OCI-LY7 (cell line): ENCODE results near the gene LTV1. TPM values are rescaled to one million over a fixed set of nuclear protein-coding genes. Genes with fewer than 3 reads are reported as not detected.
"Not testable (repeated sequence)": the region's sequence is repeated elsewhere in the genome, so short reads cannot be mapped to it uniquely, and the experiment has no call there.

Source experiments
- BruUV-seq: library from RNA; stranded (reverse); fragments of 400-500 nt; replicated peaks from 2 replicates; lab custom pipeline; 2021; lab: Mats Ljungman, UMichigan
- CTCF ChIA-PET: fragments of 300-600 bp; sonication (Branson Sonifier 250); formaldehyde crosslinking; loops from one replicate; lab custom pipeline; 2022; ENCODE audit warnings: antibody characterized with exemption; ENCODE audit not compliant: unreplicated experiment; lab: Charles Lee
- POLR2A ChIA-PET: fragments of 300-600 bp; sonication (Branson Sonifier 250); formaldehyde crosslinking; loops from one replicate; lab custom pipeline; 2022; ENCODE audit warnings: antibody characterized with exemption; lab: Charles Lee
- DNase-seq: peaks from one replicate; pipeline ENCODE4 v3.0.0-alpha.2; 2015; ENCODE audit warnings: low spot score
- H2AFZ ChIP-seq: fragments of 200-600 bp; sonication (generic), shearing (Covaris generic); 2 replicates; pipeline ENCODE4 v1.6.1; 2014; ENCODE audit warnings: mild to moderate bottlenecking, antibody characterized with exemption, low read length, moderate library complexity
- H3K27ac ChIP-seq: fragments of 200-600 bp; sonication (generic); 2 replicates; pipeline ENCODE4 v1.5.1; 2014; ENCODE audit warnings: mixed run types, low read depth, mild to moderate bottlenecking, moderate library complexity, low read length, inconsistent platforms; ENCODE audit not compliant: poor library complexity, severe bottlenecking
- H3K36me3 ChIP-seq: fragments of 200-600 bp; sonication (generic); 2 replicates; pipeline ENCODE4 v1.6.1; 2014; ENCODE audit warnings: mild to moderate bottlenecking, antibody characterized with exemption, low read length, moderate library complexity, mixed read lengths; ENCODE audit not compliant: insufficient read depth
- H3K4me1 ChIP-seq: fragments of 200-600 bp; sonication (generic); 2 replicates; pipeline ENCODE4 v1.5.1; 2014; ENCODE audit warnings: mild to moderate bottlenecking, low read length; ENCODE audit not compliant: insufficient read depth, poor library complexity, severe bottlenecking
- H3K4me2 ChIP-seq: fragments of 200-600 bp; sonication (generic); 2 replicates; pipeline ENCODE4 v1.6.1; 2014; ENCODE audit warnings: mild to moderate bottlenecking, low read length
- H3K4me3 ChIP-seq: fragments of 200-600 bp; sonication (generic); 2 replicates; pipeline ENCODE4 v1.5.1; 2014; ENCODE audit warnings: mild to moderate bottlenecking, low read depth, low read length; ENCODE audit not compliant: poor library complexity, severe bottlenecking
- H3K79me2 ChIP-seq: fragments of 200-600 bp; sonication (generic); 2 replicates; pipeline ENCODE4 v1.6.1; 2016; ENCODE audit warnings: low read depth, mild to moderate bottlenecking, low read length, moderate library complexity, mixed read lengths; ENCODE audit not compliant: insufficient read depth
- H3K9me2 ChIP-seq: fragments of 200-600 bp; sonication (generic); 2 replicates; pipeline ENCODE4 v1.6.1; 2016; ENCODE audit warnings: mild to moderate bottlenecking, low read length, mixed read lengths; ENCODE audit not compliant: insufficient read depth
- H3K9me3 ChIP-seq: fragments of 200-600 bp; sonication (generic); 2 replicates; pipeline ENCODE4 v1.6.1; 2014; ENCODE audit warnings: mild to moderate bottlenecking, mixed run types, low read length, mixed read lengths
- H4K20me1 ChIP-seq: fragments of 200-600 bp; sonication (generic); 2 replicates; pipeline ENCODE4 v1.6.1; 2014; ENCODE audit warnings: mild to moderate bottlenecking, antibody characterized with exemption, low read length, moderate library complexity, mixed read lengths; ENCODE audit not compliant: insufficient read depth
- EZH2phosphoT487 ChIP-seq: fragments of 200-600 bp; sonication (generic); IDR thresholded peaks from 2 replicates; pipeline ENCODE4 v1.6.1; 2018; ENCODE audit warnings: low read depth, borderline replicate concordance, mild to moderate bottlenecking, mixed run types, antibody characterized with exemption, low read length, moderate library complexity, mixed read lengths
- intact Hi-C: fragments of 100-400 bp; cut with micrococcal nuclease; formaldehyde crosslinking; loops from one replicate; pipeline ENCODE4 v1.10.0; 2022; ENCODE audit not compliant: unreplicated experiment
- total RNA-seq, 2 experiments: library from RNA; depleted of rRNA in 1 of 2; stranded (reverse); fragments of >200 nt in 1 of 2; shearing (Covaris generic) in 1 of 2; gene quantifications; 2 replicates each; pipeline ENCODE4 v1.2.3, GENCODE V29; 2014 to 2022
- TF ChIP-seq, protein P1 (sequence below): fragments of 200-600 bp; sonication (generic); conservative IDR thresholded peaks from 2 replicates; pipeline ENCODE4 v1.5.1; 2014; ENCODE audit warnings: mild to moderate bottlenecking, antibody characterized with exemption, low read length, moderate library complexity, mixed read lengths

The LTV1 gene
- total RNA-seq, 2 experiments from 2014 or later: 25.6 to 37.3 TPM

GRCh38 chr6:143843677-143843999 lies 500 bp downstream of the LTV1 start:
- H3K9me2 ChIP-seq: no peaks in the 10 kb centered on the region
- peak; percentile 49 for DNase-seq
- no peaks in the 10 kb centered on the region for H3K9me3 ChIP-seq
- peak overlapping the region; percentile 74; the same call in 1 of the 2 replicates for H2AFZ ChIP-seq
- peak overlapping the region; percentile 58 for H3K27ac ChIP-seq
- intact Hi-C loops: loop anchor here (5.0 to 10.0 kb wide), 6 partner anchors 221 to 899 kb away; partner anchors contain the start of genes ADAT2, HIVEP2 and PEX3
- H3K4me2 ChIP-seq: peak overlapping the region; percentile 89
- peaks cover 37% of the 10 kb centered on the region for H3K79me2 ChIP-seq
- H3K36me3 ChIP-seq: peaks cover 41% of the 10 kb centered on the region
- ChIA-PET CTCF (no interaction called here), POLR2A (interaction anchor here (0.7 to 2.3 kb wide), 5 partner anchors 19 to 1177 kb away, joined by 3 to 10 read pairs (median 5); partner anchors contain the start of genes ADAT2 and PEX3)
- no peak for TF ChIP-seq EZH2phosphoT487
- TF ChIP-seq, protein P1, sequence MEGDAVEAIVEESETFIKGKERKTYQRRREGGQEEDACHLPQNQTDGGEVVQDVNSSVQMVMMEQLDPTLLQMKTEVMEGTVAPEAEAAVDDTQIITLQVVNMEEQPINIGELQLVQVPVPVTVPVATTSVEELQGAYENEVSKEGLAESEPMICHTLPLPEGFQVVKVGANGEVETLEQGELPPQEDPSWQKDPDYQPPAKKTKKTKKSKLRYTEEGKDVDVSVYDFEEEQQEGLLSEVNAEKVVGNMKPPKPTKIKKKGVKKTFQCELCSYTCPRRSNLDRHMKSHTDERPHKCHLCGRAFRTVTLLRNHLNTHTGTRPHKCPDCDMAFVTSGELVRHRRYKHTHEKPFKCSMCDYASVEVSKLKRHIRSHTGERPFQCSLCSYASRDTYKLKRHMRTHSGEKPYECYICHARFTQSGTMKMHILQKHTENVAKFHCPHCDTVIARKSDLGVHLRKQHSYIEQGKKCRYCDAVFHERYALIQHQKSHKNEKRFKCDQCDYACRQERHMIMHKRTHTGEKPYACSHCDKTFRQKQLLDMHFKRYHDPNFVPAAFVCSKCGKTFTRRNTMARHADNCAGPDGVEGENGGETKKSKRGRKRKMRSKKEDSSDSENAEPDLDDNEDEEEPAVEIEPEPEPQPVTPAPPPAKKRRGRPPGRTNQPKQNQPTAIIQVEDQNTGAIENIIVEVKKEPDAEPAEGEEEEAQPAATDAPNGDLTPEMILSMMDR: no peak
- H3K4me3 ChIP-seq: peak overlapping the region; percentile 98
- H3K4me1 ChIP-seq: peaks cover 13% of the 10 kb centered on the region
- no peaks in the 10 kb centered on the region for H4K20me1 ChIP-seq
- BruUV-seq: no TSS peak

DNA sequence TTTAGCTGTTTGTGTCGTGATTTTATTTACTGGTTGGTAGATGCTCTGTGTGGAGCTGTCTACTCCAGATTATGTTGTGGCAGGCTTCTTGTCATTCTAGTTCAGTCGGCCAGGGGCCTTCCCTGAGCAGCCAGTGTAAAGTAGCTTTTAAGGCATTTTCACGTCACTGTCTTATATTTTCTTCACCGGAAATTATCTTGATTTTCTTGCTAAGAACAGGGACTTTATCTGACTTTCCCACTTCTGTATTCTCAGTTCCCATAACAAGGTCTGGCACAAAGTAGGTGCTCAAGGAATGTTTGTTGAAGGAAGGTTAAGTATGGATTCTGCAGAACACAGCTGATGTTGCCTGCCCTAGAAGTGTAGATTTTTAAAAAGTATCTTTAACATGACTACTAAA lies 868 bp downstream of the LTV1 start:
- POLR2A ChIA-PET: interaction anchor here (0.7 to 2.3 kb wide), 5 partner anchors 19 to 1177 kb away, joined by 3 to 10 read pairs (median 5); partner anchors contain the start of genes ADAT2 and PEX3
- CTCF ChIA-PET: no interaction called here
- no TSS peak for BruUV-seq
- Histone ChIP-seq H3K9me2 (no peaks in the 10 kb centered on the region), H4K20me1 (no peaks in the 10 kb centered on the region), H3K27ac (peak overlapping the region; percentile 58), H3K4me1 (peaks cover 13% of the 10 kb centered on the region), H2AFZ (peak overlapping the region; percentile 74; the same call in 1 of the 2 replicates), H3K4me3 (peak overlapping the region; percentile 98), H3K9me3 (no peaks in the 10 kb centered on the region), H3K4me2 (peak overlapping the region; percentile 89), H3K36me3 (peaks cover 45% of the 10 kb centered on the region), H3K79me2 (peaks cover 37% of the 10 kb centered on the region)
- peak; percentile 6 for DNase-seq
- TF ChIP-seq, protein P1: no peak
- TF ChIP-seq EZH2phosphoT487: no peak
- intact Hi-C loops: loop anchor here (5.0 to 10.0 kb wide), 6 partner anchors 221 to 899 kb away; partner anchors contain the start of genes ADAT2, HIVEP2 and PEX3

DNA sequence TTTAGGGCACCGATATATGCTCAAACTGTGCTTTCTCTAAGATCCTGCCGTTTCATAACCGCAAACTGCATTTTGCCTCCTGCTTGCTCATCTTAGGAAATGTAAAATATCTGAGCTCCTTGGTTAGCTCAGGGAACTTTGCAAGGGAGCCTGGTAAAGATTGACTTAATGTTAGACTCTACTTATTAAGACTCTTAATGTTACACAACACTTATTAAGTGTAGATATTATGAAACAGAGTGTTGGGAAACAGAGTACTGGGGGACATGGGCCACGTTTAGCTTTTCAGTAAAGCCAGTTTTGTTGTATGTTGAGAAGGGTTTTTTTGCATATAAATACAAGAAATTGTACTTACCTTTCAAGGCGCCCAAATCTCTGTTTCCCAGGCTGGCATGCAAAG lies 1.9 kb downstream of the LTV1 start:
- H3K4me2 ChIP-seq: peak overlapping the region; percentile 89
- intact Hi-C loops: loop anchor here (10.0 kb wide), 3 partner anchors 220 to 900 kb away; partner anchors contain the start of gene HIVEP2
- H2AFZ ChIP-seq: no peak overlapping the region
- H3K9me2 ChIP-seq: no peaks in the 10 kb centered on the region
- ChIA-PET POLR2A (interaction anchor here (0.6 to 2.3 kb wide), 4 partner anchors 9 to 18 kb away, joined by 3 to 10 read pairs (median 4); no protein-coding TSS in a partner anchor), CTCF (no interaction called here)
- BruUV-seq: no TSS peak
- H3K4me3 ChIP-seq: peak overlapping the region; percentile 98
- no peaks in the 10 kb centered on the region for H4K20me1 ChIP-seq
- H3K27ac ChIP-seq: no peak overlapping the region
- no peak for TF ChIP-seq EZH2phosphoT487
- TF ChIP-seq, protein P1: no peak
- 0 out of 2 replicates have a peak, but pooled peaks cover 4% of the 10 kb centered on the region for H3K9me3 ChIP-seq
- H3K4me1 ChIP-seq: peaks cover 13% of the 10 kb centered on the region
- peaks cover 55% of the 10 kb centered on the region for H3K36me3 ChIP-seq
- no peak for DNase-seq
- peaks cover 37% of the 10 kb centered on the region for H3K79me2 ChIP-seq

DNA sequence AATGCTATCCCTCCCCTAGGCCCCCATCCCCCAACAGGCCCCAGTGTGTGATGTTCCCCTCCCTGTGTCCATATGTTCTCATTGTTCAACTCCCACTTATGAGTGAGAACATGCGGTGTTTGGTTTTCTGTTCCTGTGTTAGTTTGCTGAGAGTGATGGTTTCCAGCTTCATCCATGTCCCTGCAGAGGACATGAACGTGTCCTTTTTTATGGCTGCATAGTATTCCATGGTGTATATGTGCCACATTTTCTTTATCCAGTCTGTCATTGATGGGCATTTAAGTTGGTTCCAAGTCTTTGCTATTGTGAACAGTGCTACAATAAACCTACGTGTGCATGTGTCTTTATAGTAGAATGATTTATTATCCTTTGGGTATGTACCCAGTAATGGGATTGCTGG lies 8.6 kb downstream of the LTV1 start:
- intact Hi-C loops: not testable (repeated sequence)

More for the DNA sequence above, 8.6 kb downstream of the LTV1 start:
- H3K4me2 ChIP-seq, CTCF ChIA-PET, H3K9me3 ChIP-seq, H2AFZ ChIP-seq, BruUV-seq, H3K9me2 ChIP-seq, H4K20me1 ChIP-seq, DNase-seq, H3K4me3 ChIP-seq, H3K27ac ChIP-seq, H3K4me1 ChIP-seq: not testable (repeated sequence)
- peaks cover 44% of the 10 kb centered on the region; the same call in 1 of the 2 replicates for H3K79me2 ChIP-seq
- POLR2A ChIA-PET: interaction anchor here (0.6 kb wide), 1 partner anchor 249 kb away, joined by 3 read pairs; no protein-coding TSS in a partner anchor
- H3K36me3 ChIP-seq: peaks cover 95% of the 10 kb centered on the region
